Esophagus muscularis mucosa (tissue), 4 donors: ENCODE data around the gene TNS4. TPM values are rescaled to one million over a fixed set of nuclear protein-coding genes. Genes with fewer than 3 reads are reported as not detected.
A peak's percentile ranks its signal among the peaks of the same experiment; 100 is the strongest.

Experiments used
- DNase-seq: peaks from one replicate; pipeline ENCODE4 v3.0.0-alpha.2; 2017; ENCODE audit errors: extremely low spot score
- H3K27ac ChIP-seq, 4 donors: fragments of 200-600 bp; sonication (generic); replicated peaks in 1 of 4; 1 replicate in 3 of 4; 2 replicates in 1 of 4; pipeline ENCODE4 v1.5.1; 2016 to 2019; ENCODE audit warnings: mild to moderate bottlenecking in 1 of 4
- H3K27me3 ChIP-seq, 4 donors: fragments of 200-600 bp; sonication (generic); one replicate each; pipeline versions ENCODE4 v1.5.1 to v1.6.0; 2016 to 2019
- H3K36me3 ChIP-seq, 4 donors: fragments of 200-600 bp; sonication (generic); one replicate each; pipeline ENCODE4 v1.5.1; 2016 to 2019
- H3K4me1 ChIP-seq, 4 donors: fragments of 200-600 bp; sonication (generic); one replicate each; pipeline ENCODE4 v1.5.1; 2016 to 2019
- H3K4me3 ChIP-seq, 4 donors: fragments of 200-600 bp; sonication (generic); 1 replicate in 2 of 4; 2 replicates in 2 of 4; pipeline ENCODE4 v1.5.1; 2016 to 2019; ENCODE audit warnings: mild to moderate bottlenecking in 4 of 4, moderate library complexity in 1 of 4
- H3K9me3 ChIP-seq, 4 donors: fragments of 200-600 bp; sonication (generic); 1 replicate in 3 of 4; 2 replicates in 1 of 4; pipeline ENCODE4 v1.5.1; 2016 to 2019
- CTCF ChIP-seq, 3 experiments: fragments of 200-600 bp in 2 of 3; fragments of 450-650 bp in 1 of 3; sonication (generic) in 2 of 3; IDR thresholded peaks; one replicate each; pipeline ENCODE4 v1.5.1; 2017 to 2019; ENCODE audit warnings: antibody characterized with exemption in 3 of 3, mild to moderate bottlenecking in 2 of 3, moderate library complexity in 1 of 3
- EP300 ChIP-seq: sonication (generic); formaldehyde crosslinking; IDR thresholded peaks from one replicate; pipeline ENCODE4 v1.6.1; 2017; ENCODE audit warnings: antibody characterized with exemption
- POLR2A ChIP-seq: fragments of 450-650 bp; IDR thresholded peaks from one replicate; pipeline ENCODE4 v1.6.1; 2017; ENCODE audit warnings: antibody characterized with exemption, moderate library complexity, mild to moderate bottlenecking, low read depth
- POLR2AphosphoS5 ChIP-seq, 2 donors: sonication (generic); formaldehyde crosslinking; IDR thresholded peaks; one replicate each; pipeline ENCODE4 v1.6.1; 2017; ENCODE audit warnings: antibody characterized with exemption in 2 of 2
- WGBS: methylation state at CpG from one replicate; pipeline ENCODE4 v1.1.5; 2018; 5-methylcytosine and 5-hydroxymethylcytosine counted together
- intact Hi-C: fragments of 100-400 bp; cut with DNase I; formaldehyde crosslinking; loops from one replicate; pipeline ENCODE4 v1.15.1; 2023
- total RNA-seq, 4 donors: library from RNA; depleted of rRNA; stranded (reverse); fragments of >200 nt; gene quantifications; one replicate each; pipeline versions ENCODE4 v1.1.0 to v1.2.1, GENCODE V29; 2016

The TNS4 gene
- total RNA-seq, 4 donors from 2014 or later: not detected

GRCh38 chr17:40430272-40431230, 70.9 kb downstream of the TNS4 start:
- no peaks in the 10 kb centered on the region for H3K36me3 ChIP-seq
- no peaks in the 10 kb centered on the region for H3K9me3 ChIP-seq
- H3K4me1 ChIP-seq: peaks cover 12 to 32% (median 24%) of the 10 kb centered on the region in 4 donors
- WGBS: 96% methylated on average over 10 of the region's 10 CpGs
- H3K27ac ChIP-seq: no peak overlapping the region
- H3K27me3 ChIP-seq: no peaks in the 10 kb centered on the region
- H3K4me3 ChIP-seq: no peak overlapping the region
- no peak for DNase-seq
- no peak for TF ChIP-seq CTCF (IDR thresholded peaks at IDR 0.05)
- TF ChIP-seq POLR2A: no peak
- no peak for TF ChIP-seq EP300
- TF ChIP-seq POLR2AphosphoS5 (IDR thresholded peaks at IDR 0.05): no peak
- intact Hi-C loops: no loop called here

DNA sequence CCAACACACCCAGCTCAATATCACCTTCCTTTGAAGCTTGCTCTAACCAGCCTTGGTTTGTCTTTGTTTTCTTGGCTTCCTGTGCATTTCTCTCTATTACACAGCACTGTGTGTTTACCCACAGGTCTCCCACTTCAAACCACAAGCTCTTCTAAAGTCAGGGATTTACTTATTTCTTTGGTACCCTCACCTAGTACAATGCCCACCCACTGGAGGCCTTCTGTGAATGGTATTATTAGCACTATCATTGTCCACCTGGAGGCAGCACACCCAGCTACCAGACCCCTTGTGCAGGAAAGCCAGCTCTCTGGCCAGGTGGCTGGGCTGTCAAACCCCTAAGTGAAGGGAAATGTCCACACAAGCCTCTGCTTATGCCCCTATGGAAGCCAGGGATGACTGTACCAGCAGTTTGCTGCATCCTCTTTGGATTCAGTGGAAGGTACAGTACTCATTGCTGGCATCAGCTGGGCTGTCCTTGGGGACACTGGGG, 74.4 kb downstream of the TNS4 start:
- DNase-seq: peak; percentile 87
- TF ChIP-seq CTCF (IDR thresholded peaks at IDR 0.05) (no peak), EP300 (no peak), POLR2A (no peak), POLR2AphosphoS5 (IDR thresholded peaks at IDR 0.05) (no peak)
- intact Hi-C loops: no loop called here

More for the DNA sequence above, 74.4 kb downstream of the TNS4 start:
- peaks cover 0 to 2% (median 0%) of the 10 kb centered on the region in 4 donors for H3K4me1 ChIP-seq
- no peak overlapping the region for H3K4me3 ChIP-seq
- H3K27ac ChIP-seq: no peak overlapping the region
- H3K9me3 ChIP-seq: no peaks in the 10 kb centered on the region
- no peaks in the 10 kb centered on the region for H3K27me3 ChIP-seq
- H3K36me3 ChIP-seq: no peaks in the 10 kb centered on the region

Other genes starting within 250 kb of the TNS4 start
- under 1 TPM; 0.32 to 0.83 (median 0.44) TPM for gene CDC6, start 213.7 kb downstream of the TNS4 start, total RNA-seq
- gene RARA, start 192.4 kb downstream of the TNS4 start, total RNA-seq: 10 to 100 TPM; 26.2 to 53.5 (median 52.2) TPM
- under 1 TPM in 2 of 4 donors, not detected in 2; 0.40 to 0.50 TPM for gene GJD3, start 136.9 kb downstream of the TNS4 start, total RNA-seq
- 1 to 10 TPM in 1 of 4 donors, under 1 TPM in 3; under 0.01 to 1.4 (median 0.30) TPM for gene TOP2A, start 83.7 kb downstream of the TNS4 start, total RNA-seq
- 100 to 1,000 TPM; 258 to 444 (median 268) TPM for gene IGFBP4, start 58.2 kb downstream of the TNS4 start, total RNA-seq
- under 1 TPM in 1 of 4 donors, not detected in 3; 0.33 TPM for gene CCR7, start 63.8 kb upstream of the TNS4 start, total RNA-seq
- 100 to 1,000 TPM in 2 of 4 donors, 10 to 100 TPM in 2; 86.8 to 112 (median 102) TPM for gene SMARCE1, start 146.2 kb upstream of the TNS4 start, total RNA-seq
- 1 to 10 TPM in 3 of 4 donors, under 1 TPM in 1; 0.97 to 3.0 (median 2.7) TPM for gene KRT222, start 163.6 kb upstream of the TNS4 start, total RNA-seq
- gene KRT24, start 202.1 kb upstream of the TNS4 start, total RNA-seq: under 1 TPM in 3 of 4 donors, not detected in 1; 0.17 to 0.52 (median 0.42) TPM